ENCODE data around the gene ERGIC2.

ERGIC2 gene

DNA sequence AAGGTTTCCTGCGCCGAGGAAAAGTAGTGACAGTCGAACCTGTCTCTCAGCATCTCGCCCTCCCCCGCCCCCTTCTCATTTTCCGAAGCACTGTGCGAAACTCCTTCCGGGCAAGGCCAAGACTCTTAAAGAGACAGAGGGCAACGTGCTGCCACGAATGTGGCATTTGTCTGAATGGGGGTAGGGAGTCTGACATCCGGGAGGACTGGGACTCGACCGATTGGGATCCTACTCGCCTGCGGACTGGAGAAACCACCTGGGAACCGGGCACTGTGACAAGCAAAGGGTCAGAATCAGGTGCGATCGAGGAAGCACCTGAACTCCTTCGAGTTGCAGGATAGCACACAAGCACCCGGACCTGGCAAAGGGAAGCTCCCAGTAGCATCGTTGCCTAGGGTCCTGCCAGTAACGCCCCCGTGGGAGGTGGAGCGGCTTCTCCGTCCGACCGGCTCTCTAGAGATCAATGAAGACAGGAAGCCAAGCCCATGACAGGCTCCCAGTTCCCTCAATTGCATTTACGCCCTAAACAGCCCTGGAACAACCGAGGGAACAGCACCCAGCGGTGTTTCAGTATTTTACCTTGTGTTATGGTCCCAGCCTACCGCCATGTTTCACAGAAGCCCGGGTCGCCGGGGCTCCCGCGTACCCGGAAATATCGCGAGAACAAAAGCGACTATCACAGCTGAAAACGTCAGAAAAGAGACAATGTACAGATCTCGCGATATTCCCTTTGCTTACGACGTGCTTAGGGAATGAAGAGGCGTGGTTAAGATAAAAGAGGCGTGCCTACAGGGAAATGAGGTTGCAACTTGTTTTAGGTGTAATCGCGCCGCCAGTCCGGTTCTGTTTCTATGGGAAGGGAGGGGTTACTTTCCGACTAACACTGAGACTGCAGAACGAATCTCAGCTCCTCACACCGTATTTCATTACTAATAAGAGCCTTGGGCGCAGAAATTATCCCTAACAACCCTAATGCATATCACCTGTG is at the start of gene ERGIC2:
ERGIC2 (minus strand) TSS at position 637 of the 988 bp plus-strand sequence. CDS start 9,539 bp downstream, outside the sequence.
- no peaks in the 10 kb centered on the region for H3K4me1 ChIP-seq (ENCODE audit: insufficient read depth, low read length)
- peak within 1 kb of the TSS; percentile 82 for H3K9ac ChIP-seq (ENCODE audit: low read depth, low read length)
- H3K9me3 ChIP-seq (ENCODE audit: control insufficient read depth, insufficient read depth, low read length): no peaks in the 10 kb centered on the region
- no peaks in the 10 kb centered on the region for H3K36me3 ChIP-seq (ENCODE audit: insufficient read depth, low read length)

GRCh38 chr12:29430716-29431044 is 49.7 kb upstream of the ERGIC2 start:
- no peaks in the 10 kb centered on the region for H3K36me3 ChIP-seq (ENCODE audit: insufficient read depth, low read length)
- H3K9me3 ChIP-seq (ENCODE audit: control insufficient read depth, insufficient read depth, low read length): no peaks in the 10 kb centered on the region
- no peaks in the 10 kb centered on the region for H3K4me1 ChIP-seq (ENCODE audit: insufficient read depth, low read length)
- H3K9ac ChIP-seq (ENCODE audit: low read depth, low read length): no peak overlapping the region

DNA sequence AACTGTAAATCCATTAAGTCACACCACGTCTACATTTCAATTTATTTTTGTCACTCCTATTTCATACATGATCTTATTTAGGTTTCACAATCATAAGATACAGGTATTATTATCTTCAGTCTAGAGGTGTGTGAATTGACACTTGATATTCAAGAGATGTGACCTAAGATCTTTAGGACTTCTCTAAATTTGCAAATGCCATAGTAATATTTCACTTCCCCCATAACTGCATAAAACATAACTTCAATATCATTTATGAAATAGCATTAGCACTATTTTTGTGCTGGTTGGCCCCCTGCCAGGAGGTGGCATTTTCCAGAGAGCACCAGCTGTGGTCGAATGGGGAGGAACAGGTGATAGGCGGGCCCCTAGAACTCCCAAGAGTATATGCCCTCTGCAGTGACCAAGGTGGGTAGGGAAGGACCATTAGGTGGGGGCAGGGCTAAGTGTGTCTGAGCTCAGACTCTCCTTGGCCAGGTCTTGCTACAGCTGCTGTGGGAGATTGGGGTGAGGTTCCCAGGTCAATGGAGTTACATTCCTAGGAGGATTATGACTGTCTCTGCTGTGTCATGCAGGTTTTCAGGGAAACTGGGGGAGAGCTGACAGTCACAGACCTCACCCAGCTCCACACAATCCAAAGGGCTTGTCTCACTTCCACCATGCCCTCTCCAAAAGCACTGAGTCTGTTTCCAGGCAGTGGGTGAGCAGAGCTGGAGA is 49.2 kb upstream of the ERGIC2 start:
- no peaks in the 10 kb centered on the region for H3K4me1 ChIP-seq (ENCODE audit: insufficient read depth, low read length)
- no peak overlapping the region for H3K9ac ChIP-seq (ENCODE audit: low read depth, low read length)
- no peaks in the 10 kb centered on the region for H3K36me3 ChIP-seq (ENCODE audit: insufficient read depth, low read length)
- no peaks in the 10 kb centered on the region for H3K9me3 ChIP-seq (ENCODE audit: control insufficient read depth, insufficient read depth, low read length)

GRCh38 chr12:29428633-29429032 is 47.7 kb upstream of the ERGIC2 start:
- H3K36me3 ChIP-seq (ENCODE audit: insufficient read depth, low read length): no peaks in the 10 kb centered on the region
- H3K9me3 ChIP-seq (ENCODE audit: control insufficient read depth, insufficient read depth, low read length): peaks cover 2% of the 10 kb centered on the region; the same call in 1 of the 2 replicates
- H3K9ac ChIP-seq (ENCODE audit: low read depth, low read length): no peak overlapping the region
- H3K4me1 ChIP-seq (ENCODE audit: insufficient read depth, low read length): no peaks in the 10 kb centered on the region

GRCh38 chr12:29427964-29428363 is 47.0 kb upstream of the ERGIC2 start:
- Histone ChIP-seq H3K4me1 (ENCODE audit: insufficient read depth, low read length) (no peaks in the 10 kb centered on the region), H3K9me3 (ENCODE audit: control insufficient read depth, insufficient read depth, low read length) (peaks cover 5% of the 10 kb centered on the region; the same call in 1 of the 2 replicates), H3K36me3 (ENCODE audit: insufficient read depth, low read length) (no peaks in the 10 kb centered on the region), H3K9ac (ENCODE audit: low read depth, low read length) (no peak overlapping the region)

- Histone ChIP-seq H3K9me3 (ENCODE audit: control insufficient read depth, insufficient read depth, low read length) (peaks cover 5% of the 10 kb centered on the region; the same call in 1 of the 2 replicates), H3K4me1 (ENCODE audit: insufficient read depth, low read length) (no peaks in the 10 kb centered on the region), H3K9ac (ENCODE audit: low read depth, low read length) (no peak overlapping the region), H3K36me3 (ENCODE audit: insufficient read depth, low read length) (no peaks in the 10 kb centered on the region)
Observed at GRCh38 chr12:29426498-29426897, 45.5 kb upstream of the ERGIC2 start.

- H3K4me1 ChIP-seq (ENCODE audit: insufficient read depth, low read length): no peaks in the 10 kb centered on the region
Observed at GRCh38 chr12:29425722-29426121, 44.8 kb upstream of the ERGIC2 start.

DNA sequence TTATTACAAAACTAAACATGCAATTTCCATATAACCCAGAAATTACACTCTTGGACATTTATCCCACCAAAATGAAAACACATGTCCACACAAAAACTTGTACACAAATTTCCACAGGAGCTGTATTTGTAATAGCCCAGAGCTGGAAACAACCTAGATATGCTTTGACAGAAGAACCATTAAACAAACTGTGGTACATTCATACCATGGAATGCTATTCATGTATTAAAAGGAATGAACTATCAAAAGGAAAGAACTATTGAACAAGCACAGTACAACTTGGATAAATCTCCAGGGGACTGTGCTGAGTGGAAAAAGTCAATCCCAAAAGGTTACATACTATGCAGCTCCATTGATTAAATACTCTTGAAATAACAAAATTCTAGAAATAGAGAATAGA is 35.8 kb upstream of the ERGIC2 start:
- no peaks in the 10 kb centered on the region for H3K36me3 ChIP-seq (ENCODE audit: insufficient read depth, low read length)
- no peak overlapping the region for H3K9ac ChIP-seq (ENCODE audit: low read depth, low read length)
- no peaks in the 10 kb centered on the region for H3K4me1 ChIP-seq (ENCODE audit: insufficient read depth, low read length)
- no peaks in the 10 kb centered on the region; the same call in 1 of the 2 replicates for H3K9me3 ChIP-seq (ENCODE audit: control insufficient read depth, insufficient read depth, low read length)

More at GRCh38 chr12:29425722-29426121, 44.8 kb upstream of the ERGIC2 start:
- no peak overlapping the region for H3K9ac ChIP-seq (ENCODE audit: low read depth, low read length)
- no peaks in the 10 kb centered on the region for H3K36me3 ChIP-seq (ENCODE audit: insufficient read depth, low read length)
- peaks cover 5% of the 10 kb centered on the region; the same call in 1 of the 2 replicates for H3K9me3 ChIP-seq (ENCODE audit: control insufficient read depth, insufficient read depth, low read length)

- H3K9ac ChIP-seq (ENCODE audit: low read depth, low read length): no peak overlapping the region
- H3K36me3 ChIP-seq (ENCODE audit: insufficient read depth, low read length): no peaks in the 10 kb centered on the region
- no peaks in the 10 kb centered on the region for H3K4me1 ChIP-seq (ENCODE audit: insufficient read depth, low read length)
- no peaks in the 10 kb centered on the region; the same call in 1 of the 2 replicates for H3K9me3 ChIP-seq (ENCODE audit: control insufficient read depth, insufficient read depth, low read length)
Observed at GRCh38 chr12:29415111-29415510, 34.1 kb upstream of the ERGIC2 start.

DNA sequence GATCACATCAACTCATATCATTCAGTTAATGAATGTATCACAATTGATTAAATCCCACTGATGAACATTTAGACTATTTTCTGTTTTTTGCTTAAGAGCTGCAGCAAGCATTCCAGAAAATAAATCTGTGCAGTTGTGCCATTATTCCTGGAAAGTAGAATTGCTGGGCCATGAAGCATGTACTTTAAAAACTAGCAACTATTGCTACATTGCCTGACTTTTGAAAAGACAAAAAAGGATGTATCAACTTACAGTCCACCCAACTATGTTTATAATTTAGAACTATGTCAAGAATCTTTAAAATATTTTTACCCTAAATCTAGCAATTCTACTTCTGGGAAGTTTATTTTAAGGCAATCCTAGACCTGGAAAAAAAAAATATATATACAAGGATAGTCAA is 33.4 kb upstream of the ERGIC2 start:
- Histone ChIP-seq H3K9me3 (ENCODE audit: control insufficient read depth, insufficient read depth, low read length) (no peaks in the 10 kb centered on the region; the same call in 1 of the 2 replicates), H3K36me3 (ENCODE audit: insufficient read depth, low read length) (no peaks in the 10 kb centered on the region), H3K9ac (ENCODE audit: low read depth, low read length) (no peak overlapping the region), H3K4me1 (ENCODE audit: insufficient read depth, low read length) (no peaks in the 10 kb centered on the region)

DNA sequence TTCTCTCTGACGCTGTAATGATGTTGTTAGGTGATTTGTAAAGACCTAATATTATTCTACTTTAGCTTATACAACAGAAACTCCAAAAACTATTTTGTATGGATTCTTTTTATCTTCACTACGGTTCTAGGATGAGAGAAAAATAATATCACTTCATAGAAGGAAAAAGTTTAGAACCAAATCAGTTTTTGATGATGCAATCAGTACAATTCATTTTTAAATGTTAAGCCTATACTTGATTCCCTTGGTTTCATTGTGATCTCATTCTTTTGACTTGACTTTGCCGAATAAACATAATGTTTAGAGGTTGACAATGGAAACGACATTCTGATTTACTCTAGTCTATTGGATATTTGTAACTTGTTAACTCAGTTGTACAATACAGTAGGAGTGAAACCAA is 24.6 kb upstream of the ERGIC2 start:
- Histone ChIP-seq H3K4me1 (ENCODE audit: insufficient read depth, low read length) (no peaks in the 10 kb centered on the region), H3K9ac (ENCODE audit: low read depth, low read length) (no peak overlapping the region), H3K9me3 (ENCODE audit: control insufficient read depth, insufficient read depth, low read length) (no peaks in the 10 kb centered on the region), H3K36me3 (ENCODE audit: insufficient read depth, low read length) (no peaks in the 10 kb centered on the region)

- Histone ChIP-seq H3K9ac (ENCODE audit: low read depth, low read length) (no peak overlapping the region), H3K9me3 (ENCODE audit: control insufficient read depth, insufficient read depth, low read length) (no peaks in the 10 kb centered on the region), H3K36me3 (ENCODE audit: insufficient read depth, low read length) (no peaks in the 10 kb centered on the region), H3K4me1 (ENCODE audit: insufficient read depth, low read length) (no peaks in the 10 kb centered on the region)
Observed at GRCh38 chr12:29403991-29404390, 23.0 kb upstream of the ERGIC2 start.

GRCh38 chr12:29402437-29402836 is 21.5 kb upstream of the ERGIC2 start:
- H3K9me3 ChIP-seq (ENCODE audit: control insufficient read depth, insufficient read depth, low read length): no peaks in the 10 kb centered on the region
- H3K9ac ChIP-seq (ENCODE audit: low read depth, low read length): no peak overlapping the region
- no peaks in the 10 kb centered on the region for H3K36me3 ChIP-seq (ENCODE audit: insufficient read depth, low read length)
- no peaks in the 10 kb centered on the region for H3K4me1 ChIP-seq (ENCODE audit: insufficient read depth, low read length)

- H3K4me1 ChIP-seq (ENCODE audit: insufficient read depth, low read length): no peaks in the 10 kb centered on the region
- H3K36me3 ChIP-seq (ENCODE audit: insufficient read depth, low read length): no peaks in the 10 kb centered on the region
Observed at GRCh38 chr12:29398495-29398894, 17.5 kb upstream of the ERGIC2 start.

More at GRCh38 chr12:29398495-29398894, 17.5 kb upstream of the ERGIC2 start:
- Histone ChIP-seq H3K9me3 (ENCODE audit: control insufficient read depth, insufficient read depth, low read length) (no peaks in the 10 kb centered on the region), H3K9ac (ENCODE audit: low read depth, low read length) (no peak overlapping the region)

All from ES-I3 (cell line).